Frontal cortex (tissue), 4 donors: ENCODE results near the gene CRK. TPM values are rescaled to one million over a fixed set of nuclear protein-coding genes. Genes with fewer than 3 reads are reported as not detected.
"Not testable (repeated sequence)": the region's sequence is repeated elsewhere in the genome, so short reads cannot be mapped to it uniquely, and the experiment has no call there.

Experiments used
- DNase-seq, 2 donors: peaks; one replicate each; pipeline ENCODE4 v3.0.0; 2012; ENCODE audit warnings: low spot score in 2 of 2
- FAIRE-seq: peaks from 2 replicates; lab custom pipeline; 2012; peaks lifted over from hg19 to GRCh38; lab: Jason Lieb, UNC
- total RNA-seq: library from RNA; depleted of rRNA; stranded (reverse); fragments of >200 nt; gene quantifications from one replicate; pipeline ENCODE4 v1.2.3, GENCODE V29; 2014
- donor health status: control.
- donor health status: control.
- donor health status: control.

The CRK gene
- total RNA-seq, 1 donor from 2014 or later, result 164 TPM

DNA sequence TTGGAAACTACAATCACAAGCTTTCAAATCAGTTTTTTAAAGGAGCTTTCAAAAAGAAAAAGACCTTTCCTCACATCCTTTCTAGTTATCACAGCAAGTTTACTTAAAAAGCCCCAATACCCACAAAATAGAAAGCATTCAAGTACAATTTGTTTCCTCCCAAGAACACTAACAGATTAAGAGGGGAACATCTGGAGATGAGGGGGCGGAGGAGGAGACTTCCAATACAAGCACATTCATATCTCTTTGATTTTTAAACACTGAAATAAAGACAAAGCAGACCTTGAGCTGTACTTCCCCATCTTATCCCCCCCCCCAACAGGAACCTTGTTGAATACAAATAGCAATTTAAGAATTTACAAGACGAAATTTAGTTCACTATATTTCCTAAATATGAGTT is 58.0 kb downstream of the CRK start:
- FAIRE-seq (no peak), DNase-seq (no peak)

GRCh38 chr17:1395876-1396665 is 60.0 kb downstream of the CRK start:
- FAIRE-seq, DNase-seq: not testable (repeated sequence)

- FAIRE-seq, result no peak
- DNase-seq, result no peak
Observed at GRCh38 chr17:1391577-1391976, 64.5 kb downstream of the CRK start.

DNA sequence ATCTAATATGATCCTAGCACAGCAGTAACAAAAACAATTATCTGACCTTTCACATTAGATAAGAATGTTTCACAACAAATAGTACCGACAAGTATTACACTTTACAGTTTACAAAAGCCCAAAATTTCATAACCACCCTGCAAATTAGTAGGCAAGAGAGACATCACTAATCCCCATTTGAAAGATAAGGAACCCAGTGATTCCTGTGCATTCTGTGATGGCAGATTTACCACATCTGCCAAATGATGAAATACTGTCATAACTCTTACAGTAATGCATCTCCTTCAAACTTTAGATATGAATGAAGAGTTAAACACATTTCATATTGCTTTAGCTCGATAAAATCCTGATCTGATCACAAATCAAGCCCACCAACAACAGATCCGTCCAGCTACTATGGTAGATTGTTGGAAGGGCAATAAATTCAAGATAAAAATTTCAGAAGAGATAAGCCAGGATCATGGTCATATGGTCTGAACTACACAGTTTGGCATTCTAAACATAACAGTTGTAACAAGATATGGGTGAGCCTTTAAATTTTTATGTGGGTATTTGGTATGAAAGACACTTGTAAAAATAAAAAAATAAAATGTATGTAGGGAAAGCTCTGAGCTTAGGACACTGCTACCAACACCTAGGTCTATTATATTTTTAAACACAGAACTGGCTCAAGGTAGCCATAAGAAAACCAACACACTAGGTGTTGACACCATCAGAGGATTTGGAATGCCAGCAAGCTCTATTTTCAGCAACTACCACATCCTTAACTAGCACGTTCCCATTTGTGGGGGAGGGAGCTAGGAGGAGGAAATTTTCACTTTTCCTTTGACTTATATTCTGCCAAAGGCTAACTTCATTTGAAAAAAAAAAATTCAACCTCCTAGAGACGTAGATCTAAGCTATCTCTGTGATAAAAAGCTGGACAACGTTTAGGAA is 65.3 kb downstream of the CRK start:
- no peak for DNase-seq

DNA sequence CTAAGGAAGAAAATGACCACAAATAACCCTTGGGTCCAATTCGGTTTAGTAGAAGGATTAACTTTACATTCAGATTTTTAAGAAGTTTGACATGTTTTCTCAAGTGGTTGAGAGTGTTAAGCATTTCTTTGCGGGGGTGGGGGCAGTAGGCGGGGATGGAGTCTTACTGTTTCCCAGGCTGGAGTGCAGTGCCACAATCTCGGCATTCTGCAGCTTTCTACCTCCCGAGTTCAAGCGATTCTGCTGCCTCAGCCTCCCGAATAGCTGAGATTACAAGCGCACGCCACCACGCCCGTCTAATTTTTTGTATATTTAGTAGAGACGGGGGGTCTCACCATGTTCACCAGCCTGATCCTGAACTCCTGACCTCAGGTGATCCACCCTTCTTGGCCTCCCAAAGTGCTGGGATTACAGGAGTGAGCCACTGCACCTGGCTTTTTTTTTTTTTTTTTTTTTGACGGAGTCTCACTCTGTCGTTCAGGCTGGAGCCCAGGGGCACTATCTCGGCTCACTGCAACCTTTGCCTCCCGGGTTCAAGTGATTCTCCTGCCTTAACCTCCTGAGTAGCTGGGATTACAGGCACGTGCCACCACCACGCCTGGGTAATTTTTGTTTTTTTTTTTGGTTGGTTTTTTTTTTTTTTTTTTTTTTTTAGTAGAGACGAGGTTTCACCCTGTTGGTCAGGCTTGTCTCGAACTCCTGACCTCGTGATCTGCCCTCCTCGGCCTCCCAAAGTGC is 68.4 kb downstream of the CRK start:
- DNase-seq, FAIRE-seq: not testable (repeated sequence)

More for the DNA sequence above, 65.3 kb downstream of the CRK start:
- no peak for FAIRE-seq

DNA sequence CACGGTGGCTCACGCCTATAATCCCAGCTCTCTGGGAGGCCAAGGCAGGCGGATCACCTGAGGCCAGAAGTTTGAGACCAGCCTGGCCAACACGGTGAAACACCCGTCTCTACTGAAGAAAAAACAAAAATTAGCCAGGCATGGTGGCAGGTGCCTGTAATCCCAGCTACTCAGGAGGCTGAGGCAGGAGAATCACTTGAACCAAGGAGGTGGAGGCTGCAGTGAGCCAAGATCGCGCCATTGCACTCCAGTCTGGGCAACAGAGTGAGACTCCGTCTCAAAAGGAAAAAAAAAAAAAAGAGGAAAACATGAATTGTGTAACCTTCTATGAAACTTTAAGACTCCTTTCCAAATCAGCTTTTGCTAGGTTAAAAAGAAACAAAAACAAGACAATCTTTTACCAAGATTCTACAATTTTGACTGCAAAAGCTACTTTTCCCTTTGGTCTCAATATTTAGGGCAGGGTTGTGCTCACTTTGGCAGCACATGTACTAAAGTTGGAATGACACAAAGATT is 69.3 kb downstream of the CRK start:
- DNase-seq, result not testable (repeated sequence)

DNA sequence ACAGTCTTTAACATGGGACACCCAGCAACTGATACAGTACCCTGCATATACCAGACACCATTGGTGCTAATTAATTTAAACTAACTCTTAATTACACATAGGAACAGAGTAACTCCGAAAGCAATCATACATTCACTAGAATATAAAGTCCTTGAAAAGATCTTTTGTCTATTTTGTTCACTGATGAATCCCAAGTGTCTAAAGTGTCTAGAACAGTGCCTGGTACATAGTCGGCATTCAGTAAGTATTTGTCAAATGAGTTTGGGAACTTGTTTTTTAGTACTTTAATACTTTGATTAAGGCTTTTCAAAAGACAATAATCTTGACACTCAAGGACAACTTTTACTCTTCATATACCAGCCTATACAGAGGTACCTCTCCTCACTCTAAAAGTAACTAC is 69.8 kb downstream of the CRK start:
- FAIRE-seq, result no peak
- no peak for DNase-seq

More for the DNA sequence above, 69.3 kb downstream of the CRK start:
- not testable (repeated sequence) for FAIRE-seq

DNA sequence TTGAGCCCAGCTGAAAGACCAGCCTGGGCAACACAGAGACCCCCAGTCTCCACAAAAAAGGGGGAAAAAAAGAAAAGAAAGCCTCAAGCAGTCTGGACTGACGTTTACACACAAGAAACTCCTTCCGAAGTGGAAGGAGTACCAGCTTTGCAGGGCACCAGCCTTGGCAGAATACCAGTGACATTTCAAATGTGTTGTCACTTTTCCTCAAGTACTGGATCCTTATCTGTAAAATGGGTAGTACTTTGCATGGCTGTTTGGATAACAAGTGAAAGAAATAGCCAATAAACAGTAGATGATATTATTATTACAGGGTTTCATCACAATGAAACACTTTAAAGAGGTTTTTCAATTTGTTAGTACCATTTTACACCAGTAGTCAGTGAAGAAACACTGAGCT is 70.2 kb downstream of the CRK start:
- DNase-seq (no peak), FAIRE-seq (no peak)

DNA sequence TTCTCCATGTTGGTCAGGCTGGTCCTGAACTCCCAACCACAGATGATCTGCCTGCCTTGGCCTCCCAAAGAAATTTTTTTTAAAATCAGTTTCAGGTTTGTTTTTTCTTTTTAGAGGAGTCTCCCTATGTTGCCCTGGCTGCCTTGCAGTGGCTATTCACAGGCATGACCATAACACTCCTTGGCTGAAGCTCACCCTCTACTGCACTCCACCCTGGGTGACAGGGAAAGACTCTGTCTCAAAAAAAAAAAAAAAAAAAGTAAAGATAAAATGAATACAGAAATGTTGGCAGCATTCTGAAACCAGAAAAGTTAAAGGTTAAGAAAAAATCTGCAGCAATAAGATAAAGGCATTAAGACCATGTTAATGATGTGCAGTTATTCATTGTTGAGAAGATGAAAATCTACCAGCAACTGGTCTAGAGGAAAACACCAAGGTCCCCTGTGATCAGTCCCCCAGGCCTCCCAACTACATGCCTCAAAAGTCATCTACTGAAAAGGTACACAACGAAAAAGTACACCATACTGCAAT is 71.1 kb downstream of the CRK start:
- FAIRE-seq, result no peak
- DNase-seq, result no peak

DNA sequence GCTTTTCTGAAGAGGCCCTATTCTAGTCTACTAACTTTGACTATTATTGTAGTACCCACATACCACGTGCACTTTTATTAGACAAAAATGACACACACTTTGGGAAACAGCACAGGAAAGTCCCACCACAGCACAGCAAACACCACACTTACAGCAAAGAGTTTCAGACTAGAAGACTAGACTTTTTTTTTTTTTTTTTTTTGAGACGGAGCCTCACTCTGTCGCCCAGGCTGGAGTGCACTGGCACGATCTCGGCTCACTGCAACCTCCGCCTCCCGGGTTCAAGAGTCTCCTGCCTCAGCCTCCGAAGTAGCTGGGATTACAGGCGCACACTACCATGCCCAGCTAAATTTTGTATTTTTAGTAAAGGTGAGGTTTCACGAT is 76.1 kb downstream of the CRK start:
- no peak for FAIRE-seq
- no peak for DNase-seq

DNA sequence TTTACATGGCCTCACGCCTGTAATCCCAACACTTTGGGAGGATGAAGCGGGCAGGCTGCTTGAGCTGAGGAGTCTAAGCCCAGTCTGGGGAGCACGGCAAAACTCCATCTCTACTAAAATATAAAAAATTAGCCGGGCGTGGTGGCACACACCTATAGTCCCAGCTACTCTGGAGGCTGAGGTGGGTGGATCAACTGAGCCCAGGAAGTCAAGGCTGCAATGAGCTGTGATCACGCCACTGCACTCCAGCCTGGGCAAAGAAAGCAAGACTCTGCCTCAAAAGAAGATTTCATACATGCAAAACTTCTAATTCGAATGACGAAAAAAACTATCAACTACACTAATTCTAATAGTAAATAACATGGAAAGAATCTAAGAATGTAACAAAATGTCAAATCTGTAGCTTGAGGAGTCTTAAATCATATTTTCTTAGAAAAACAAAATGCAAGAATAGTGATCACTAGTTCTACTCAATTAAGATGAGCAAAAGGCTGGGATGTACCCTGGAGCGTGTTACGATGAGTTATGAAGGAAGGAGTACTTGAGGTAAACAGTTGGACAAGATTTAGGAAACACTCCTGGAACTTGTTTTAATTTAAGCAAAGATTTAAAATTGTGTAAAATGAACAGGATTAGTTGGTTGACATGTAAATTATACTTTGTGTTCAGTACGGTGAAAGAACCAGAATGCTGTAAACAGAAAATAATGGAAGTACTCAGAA is 76.7 kb downstream of the CRK start:
- no peak for FAIRE-seq

GRCh38 chr17:1378476-1378860 is 77.6 kb downstream of the CRK start:
- not testable (repeated sequence) for FAIRE-seq, DNase-seq

More for the DNA sequence above, 76.7 kb downstream of the CRK start:
- DNase-seq, result no peak

- DNase-seq, result no peak
- FAIRE-seq, result no peak
Observed at GRCh38 chr17:1377334-1377733, 78.7 kb downstream of the CRK start.

DNA sequence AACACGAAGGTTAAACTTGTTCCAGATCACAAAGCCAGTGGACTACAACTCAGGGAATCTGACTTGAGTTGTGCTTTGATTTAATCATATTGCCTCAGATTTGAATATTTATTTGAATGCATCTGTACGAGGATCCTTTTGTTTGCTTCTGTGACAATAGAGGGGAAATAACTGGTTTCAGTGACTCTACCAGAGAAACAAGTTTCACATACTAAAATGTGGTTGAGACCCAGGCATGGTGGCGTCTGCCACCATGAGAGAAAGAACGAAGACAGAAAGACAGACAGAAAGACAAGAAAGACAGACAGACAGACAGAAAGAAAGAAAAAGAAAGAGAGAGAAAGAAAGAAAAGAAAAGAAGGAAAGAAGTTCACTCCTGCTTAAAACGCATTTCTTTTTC is 80.0 kb downstream of the CRK start:
- no peak for DNase-seq
- FAIRE-seq, result no peak

DNA sequence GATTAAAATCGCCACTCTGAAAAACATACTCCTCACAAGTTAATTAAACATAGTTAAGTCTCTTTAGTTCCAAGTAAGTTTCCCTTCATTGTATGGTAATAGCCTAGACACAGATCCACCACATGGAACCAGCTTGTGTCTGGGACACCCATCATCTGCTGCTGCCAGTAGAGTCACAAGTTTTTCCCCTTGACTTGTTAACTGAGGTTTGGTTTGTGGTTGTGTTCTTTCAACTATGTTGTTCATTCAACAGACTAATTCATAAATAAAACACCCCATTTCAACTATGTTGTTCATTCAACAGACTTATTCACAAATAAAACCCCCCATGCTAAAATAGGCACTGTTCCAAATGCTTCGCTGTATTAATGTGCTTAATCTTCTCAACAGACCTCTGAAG is 80.4 kb downstream of the CRK start:
- FAIRE-seq, result no peak
- no peak for DNase-seq

GRCh38 chr17:1374431-1375177 is 81.4 kb downstream of the CRK start:
- FAIRE-seq (no peak), DNase-seq (no peak)

GRCh38 chr17:1373707-1374237 is 82.3 kb downstream of the CRK start:
- no peak for FAIRE-seq
- DNase-seq, result no peak

DNA sequence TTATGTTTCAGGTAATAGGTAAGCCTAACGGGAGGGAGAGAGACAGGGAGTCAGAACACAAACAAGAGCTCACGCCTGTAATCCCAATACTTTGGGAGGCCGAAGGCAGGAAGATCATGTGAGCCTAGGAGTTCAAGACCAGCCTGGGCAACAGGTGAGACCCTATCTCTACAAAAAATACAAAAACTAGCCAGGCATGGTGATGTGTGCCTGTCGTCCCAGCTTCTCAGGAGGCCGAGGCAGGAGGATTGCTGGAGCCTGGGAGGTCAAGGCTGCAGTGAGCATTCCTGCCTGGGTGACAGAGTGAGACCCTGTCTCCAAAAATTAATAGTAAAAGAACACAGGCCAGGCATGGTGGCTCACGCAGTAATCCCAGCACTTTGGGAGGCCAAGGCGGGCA is 83.4 kb downstream of the CRK start:
- FAIRE-seq (no peak), DNase-seq (no peak)
